GM12864 (cell line): Measurements from ENCODE around the gene ELK3.

Experiments
- DNase-seq: peaks from one replicate; pipeline ENCODE4 v3.0.0-alpha.2; 2011; ENCODE audit warnings: low read depth
- H3K4me3 ChIP-seq: 2 replicates; pipeline ENCODE4 v1.5.1; 2011; ENCODE audit warnings: mild to moderate bottlenecking, low read depth, low read length, control low read depth
- TF ChIP-seq, protein P1 (sequence below): IDR thresholded peaks from 2 replicates; pipeline ENCODE4 v1.5.1; 2011; ENCODE audit warnings: low read depth, mild to moderate bottlenecking, moderate library complexity, low read length, control low read depth, inconsistent platforms; ENCODE audit errors: missing control alignments

Gene ELK3

DNA sequence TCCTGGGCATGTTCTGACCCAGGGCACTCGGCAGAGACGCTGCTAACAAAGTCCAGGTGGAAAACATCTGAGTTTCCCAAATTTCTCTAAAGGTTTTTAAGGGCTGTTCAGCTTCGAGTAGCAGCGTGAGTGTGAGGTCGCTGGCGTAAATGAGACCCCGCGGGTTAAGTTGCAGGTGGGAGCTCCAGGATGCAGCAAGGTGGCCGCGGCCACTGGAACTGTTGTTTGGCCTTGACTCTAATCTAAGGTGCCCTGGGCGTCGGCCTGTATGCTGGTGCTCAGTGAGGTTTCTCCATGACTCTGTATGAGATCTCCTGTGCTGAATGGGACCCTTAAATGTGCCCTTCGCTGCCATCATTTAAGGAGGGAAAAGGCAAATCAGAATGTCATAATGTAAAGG lies 50.7 kb downstream of the ELK3 start:
- no peak overlapping the region for H3K4me3 ChIP-seq
- TF ChIP-seq, protein P1, sequence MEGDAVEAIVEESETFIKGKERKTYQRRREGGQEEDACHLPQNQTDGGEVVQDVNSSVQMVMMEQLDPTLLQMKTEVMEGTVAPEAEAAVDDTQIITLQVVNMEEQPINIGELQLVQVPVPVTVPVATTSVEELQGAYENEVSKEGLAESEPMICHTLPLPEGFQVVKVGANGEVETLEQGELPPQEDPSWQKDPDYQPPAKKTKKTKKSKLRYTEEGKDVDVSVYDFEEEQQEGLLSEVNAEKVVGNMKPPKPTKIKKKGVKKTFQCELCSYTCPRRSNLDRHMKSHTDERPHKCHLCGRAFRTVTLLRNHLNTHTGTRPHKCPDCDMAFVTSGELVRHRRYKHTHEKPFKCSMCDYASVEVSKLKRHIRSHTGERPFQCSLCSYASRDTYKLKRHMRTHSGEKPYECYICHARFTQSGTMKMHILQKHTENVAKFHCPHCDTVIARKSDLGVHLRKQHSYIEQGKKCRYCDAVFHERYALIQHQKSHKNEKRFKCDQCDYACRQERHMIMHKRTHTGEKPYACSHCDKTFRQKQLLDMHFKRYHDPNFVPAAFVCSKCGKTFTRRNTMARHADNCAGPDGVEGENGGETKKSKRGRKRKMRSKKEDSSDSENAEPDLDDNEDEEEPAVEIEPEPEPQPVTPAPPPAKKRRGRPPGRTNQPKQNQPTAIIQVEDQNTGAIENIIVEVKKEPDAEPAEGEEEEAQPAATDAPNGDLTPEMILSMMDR = no peak
- DNase-seq = no peak

DNA sequence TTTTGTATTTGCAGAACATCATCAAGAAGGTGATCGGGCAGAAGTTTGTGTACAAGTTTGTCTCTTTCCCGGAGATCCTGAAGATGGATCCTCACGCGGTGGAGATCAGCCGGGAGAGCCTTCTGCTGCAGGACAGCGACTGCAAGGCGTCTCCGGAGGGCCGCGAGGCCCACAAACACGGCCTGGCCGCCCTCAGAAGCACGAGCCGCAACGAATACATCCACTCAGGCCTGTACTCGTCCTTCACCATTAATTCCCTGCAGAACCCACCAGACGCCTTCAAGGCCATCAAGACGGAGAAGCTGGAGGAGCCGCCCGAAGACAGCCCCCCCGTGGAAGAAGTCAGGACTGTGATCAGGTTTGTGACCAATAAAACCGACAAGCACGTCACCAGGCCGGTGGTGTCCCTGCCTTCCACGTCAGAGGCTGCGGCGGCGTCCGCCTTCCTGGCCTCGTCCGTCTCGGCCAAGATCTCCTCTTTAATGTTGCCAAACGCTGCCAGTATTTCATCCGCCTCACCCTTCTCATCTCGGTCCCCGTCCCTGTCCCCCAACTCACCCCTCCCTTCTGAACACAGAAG lies 52.8 kb downstream of the ELK3 start:
- H3K4me3 ChIP-seq = no peak overlapping the region
- TF ChIP-seq, protein P1 = no peak
- DNase-seq = no peak

DNA sequence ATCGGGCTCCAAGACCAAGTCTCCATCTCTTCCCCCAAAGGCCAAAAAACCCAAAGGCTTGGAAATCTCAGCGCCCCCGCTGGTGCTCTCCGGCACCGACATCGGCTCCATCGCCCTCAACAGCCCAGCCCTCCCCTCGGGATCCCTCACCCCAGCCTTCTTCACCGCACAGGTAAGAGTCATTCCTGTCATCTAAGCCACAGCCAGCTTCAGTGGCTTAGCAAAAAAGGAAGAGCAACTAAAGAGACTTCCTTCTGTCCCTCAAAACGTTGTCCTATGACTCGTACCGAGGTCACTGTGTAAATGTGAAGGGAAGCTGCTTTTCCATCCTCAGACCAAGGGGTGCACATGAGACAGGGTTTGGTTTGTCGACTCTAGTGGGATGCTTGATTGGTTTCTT lies 53.4 kb downstream of the ELK3 start:
- no peak overlapping the region for H3K4me3 ChIP-seq
- TF ChIP-seq, protein P1 = no peak
- no peak for DNase-seq

DNA sequence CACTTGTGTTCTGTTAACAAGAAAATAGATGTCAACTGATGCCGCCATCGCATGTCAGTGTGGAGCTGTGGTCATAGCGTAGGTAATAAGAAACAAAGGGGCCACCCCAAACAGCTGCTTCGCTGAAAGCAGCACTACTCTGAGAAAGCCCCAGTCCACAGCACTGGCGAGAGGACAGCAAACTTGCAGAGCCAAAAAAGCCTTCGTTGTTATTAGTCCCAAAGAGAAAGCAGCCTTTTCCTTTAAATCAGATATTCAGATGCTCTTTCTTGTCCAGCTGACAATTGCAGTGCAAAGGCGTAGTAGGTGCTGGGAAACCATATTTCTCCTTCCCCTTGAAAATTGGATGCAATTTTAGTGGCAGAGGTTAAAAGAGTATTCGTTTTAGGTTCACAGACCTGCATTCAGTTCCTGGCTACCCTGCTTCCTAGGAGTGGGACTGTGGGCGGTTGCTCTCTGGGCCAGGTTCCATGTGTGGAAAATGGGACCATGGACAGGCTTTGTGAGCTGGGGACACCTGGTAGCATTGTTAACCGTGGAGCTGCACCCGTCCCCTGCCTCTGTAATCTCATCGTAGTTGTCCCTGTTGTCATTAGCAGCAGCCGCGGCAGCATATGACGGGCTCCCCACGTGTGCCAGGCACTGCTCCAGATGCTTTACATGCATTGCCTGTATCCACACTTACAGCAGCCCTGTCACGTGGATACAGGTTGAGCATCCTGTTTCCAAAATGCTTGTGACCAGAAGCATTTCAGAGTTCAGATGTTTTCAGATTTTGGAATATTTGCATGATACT lies 54.2 kb downstream of the ELK3 start:
- no peak overlapping the region for H3K4me3 ChIP-seq
- no peak for DNase-seq
- TF ChIP-seq, protein P1 = no peak

DNA sequence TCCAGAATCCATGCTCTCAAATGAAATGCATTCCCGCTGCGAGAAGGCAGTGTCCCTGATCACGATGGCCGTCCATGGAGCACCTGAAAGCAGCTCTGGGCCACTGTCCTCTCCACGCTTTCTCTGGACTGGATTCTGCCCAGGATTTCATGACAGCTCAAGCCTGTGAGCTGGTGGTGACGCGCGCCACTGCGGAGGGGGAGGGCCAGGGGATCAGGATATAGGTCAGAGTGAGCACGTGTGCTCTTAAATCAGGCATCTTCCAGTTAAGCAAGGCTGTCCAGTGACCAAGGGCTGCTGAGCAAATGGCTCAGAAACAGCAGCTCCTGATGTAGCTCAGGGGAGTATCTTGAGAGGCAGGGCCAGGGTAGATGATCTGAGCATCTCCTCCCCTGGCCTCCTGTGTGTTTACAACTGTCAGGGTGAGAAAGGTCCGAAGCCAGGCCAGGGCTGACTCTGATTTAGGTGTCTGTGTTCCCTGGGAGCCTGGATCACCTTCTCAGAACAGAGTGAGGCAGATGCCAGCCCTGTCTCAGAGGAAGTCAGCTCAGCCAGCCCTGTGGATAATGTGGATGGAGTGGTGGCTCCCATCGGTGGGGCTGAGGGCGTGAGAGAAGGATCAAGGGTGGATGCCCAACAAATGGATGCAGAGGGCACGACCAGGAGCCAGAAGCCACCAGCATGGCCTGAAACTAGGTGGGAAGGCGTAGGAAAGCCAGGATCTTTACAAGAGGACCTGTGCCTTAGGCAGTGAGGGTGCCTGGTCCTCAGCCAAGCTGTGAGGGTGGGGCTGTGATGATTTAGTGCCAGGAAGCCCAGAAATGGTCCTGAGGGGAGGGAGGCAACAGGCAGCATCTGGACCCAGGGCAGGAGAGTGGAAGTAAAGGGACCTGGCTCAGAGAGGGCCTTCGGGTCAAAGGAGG lies 55.3 kb downstream of the ELK3 start:
- DNase-seq = no peak
- TF ChIP-seq, protein P1 = no peak
- H3K4me3 ChIP-seq = no peak overlapping the region

DNA sequence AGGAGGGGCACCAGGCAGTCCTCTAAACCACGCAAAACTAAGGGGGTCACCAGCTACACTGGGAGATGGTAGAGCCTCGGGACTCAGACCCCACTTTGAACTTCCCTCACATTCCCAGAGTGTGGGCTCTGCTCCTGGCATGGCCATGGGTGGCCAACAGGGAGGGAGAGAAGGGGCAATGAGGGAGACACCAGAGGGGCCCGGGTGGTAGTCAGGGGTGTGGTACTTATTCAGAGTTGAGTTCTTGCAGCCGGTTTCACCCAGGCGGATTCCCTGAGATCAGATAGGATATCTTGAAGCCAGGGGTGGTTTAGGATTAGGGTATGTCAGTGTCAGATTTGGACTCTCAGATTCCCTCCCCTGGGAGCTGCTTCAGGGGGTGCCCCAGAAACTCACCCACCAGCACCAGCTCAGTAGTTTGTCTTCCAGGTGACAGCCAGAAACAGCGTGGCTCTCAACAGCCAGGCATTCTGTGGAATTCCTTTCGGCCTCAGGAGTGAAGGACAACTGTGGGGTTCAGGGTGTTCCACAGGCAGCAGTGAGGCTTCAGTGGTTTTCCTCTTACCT lies 56.0 kb downstream of the ELK3 start:
- DNase-seq = no peak
- TF ChIP-seq, protein P1 = no peak
- H3K4me3 ChIP-seq = no peak overlapping the region
